Measurements from ENCODE around the gene MUS81.

DNA sequence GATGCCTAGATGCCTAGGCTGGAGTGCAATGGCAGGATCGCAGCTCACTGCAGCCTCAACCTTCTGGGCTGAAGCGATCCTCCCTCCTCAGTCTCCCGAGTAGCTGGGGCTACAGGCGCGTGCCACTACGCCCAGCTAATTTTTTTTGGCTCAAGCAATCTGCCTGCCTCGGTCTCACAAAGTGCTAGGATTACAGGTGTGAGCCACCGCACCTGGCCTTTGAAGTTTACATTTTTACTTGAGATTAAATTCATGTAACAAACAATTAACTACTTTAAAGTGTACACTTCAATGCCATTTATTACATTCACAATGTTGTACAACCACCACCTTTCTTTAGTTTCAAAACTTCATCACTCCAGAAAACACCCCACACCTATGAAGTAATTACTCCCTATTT lies 43.5 kb downstream of the MUS81 start:
- TF ChIP-seq POLR2AphosphoS5 (IDR thresholded peaks at IDR 0.05; ENCODE audit: low read depth) (no peak), CTCF (IDR thresholded peaks at IDR 0.05; ENCODE audit: insufficient read depth, low read length) (no peak), GABPA (IDR thresholded peaks at IDR 0.05; ENCODE audit: low read depth) (no peak), REST (IDR thresholded peaks at IDR 0.05; ENCODE audit: insufficient replicate concordance, low read depth) (no peak)

Measured in HL-60 (cell line).